ENCODE data around the gene PXDC1.

Gene PXDC1

GRCh38 chr6:3789896-3790558 is 38.5 kb upstream of the PXDC1 start:
- Histone ChIP-seq H3K9ac (ENCODE audit: low read length) (no peak overlapping the region), H3K36me3 (ENCODE audit: control insufficient read depth, insufficient read depth, low read length) (no peaks in the 10 kb centered on the region), H3K4me3 (ENCODE audit: low read length) (no peak overlapping the region), H3K27ac (ENCODE audit: low read depth, low read length) (no peak overlapping the region), H3K4me1 (ENCODE audit: control insufficient read depth, insufficient read depth, low read length) (no peaks in the 10 kb centered on the region), H3K27me3 (ENCODE audit: control insufficient read depth, insufficient read depth, low read length) (no peaks in the 10 kb centered on the region)

- no peaks in the 10 kb centered on the region for H3K4me1 ChIP-seq (ENCODE audit: control insufficient read depth, insufficient read depth, low read length)
- no peak overlapping the region for H3K9ac ChIP-seq (ENCODE audit: low read length)
- no peaks in the 10 kb centered on the region for H3K27me3 ChIP-seq (ENCODE audit: control insufficient read depth, insufficient read depth, low read length)
- no peak overlapping the region for H3K27ac ChIP-seq (ENCODE audit: low read depth, low read length)
- H3K4me3 ChIP-seq (ENCODE audit: low read length) = no peak overlapping the region
- no peaks in the 10 kb centered on the region for H3K36me3 ChIP-seq (ENCODE audit: control insufficient read depth, insufficient read depth, low read length)
Observed at GRCh38 chr6:3789018-3789895, 37.7 kb upstream of the PXDC1 start.

GRCh38 chr6:3788408-3789017 is 37.0 kb upstream of the PXDC1 start:
- Histone ChIP-seq H3K9ac (ENCODE audit: low read length) (no peak overlapping the region), H3K36me3 (ENCODE audit: control insufficient read depth, insufficient read depth, low read length) (no peaks in the 10 kb centered on the region), H3K27me3 (ENCODE audit: control insufficient read depth, insufficient read depth, low read length) (no peaks in the 10 kb centered on the region), H3K4me3 (ENCODE audit: low read length) (no peak overlapping the region), H3K4me1 (ENCODE audit: control insufficient read depth, insufficient read depth, low read length) (no peaks in the 10 kb centered on the region), H3K27ac (ENCODE audit: low read depth, low read length) (no peak overlapping the region)

GRCh38 chr6:3786141-3786540 is 34.6 kb upstream of the PXDC1 start:
- Histone ChIP-seq H3K4me1 (ENCODE audit: control insufficient read depth, insufficient read depth, low read length) (no peaks in the 10 kb centered on the region), H3K27ac (ENCODE audit: low read depth, low read length) (no peak overlapping the region), H3K36me3 (ENCODE audit: control insufficient read depth, insufficient read depth, low read length) (no peaks in the 10 kb centered on the region), H3K9ac (ENCODE audit: low read length) (no peak overlapping the region), H3K4me3 (ENCODE audit: low read length) (no peak overlapping the region), H3K27me3 (ENCODE audit: control insufficient read depth, insufficient read depth, low read length) (no peaks in the 10 kb centered on the region)

GRCh38 chr6:3785745-3786098 is 34.2 kb upstream of the PXDC1 start:
- Histone ChIP-seq H3K36me3 (ENCODE audit: control insufficient read depth, insufficient read depth, low read length) (no peaks in the 10 kb centered on the region), H3K27ac (ENCODE audit: low read depth, low read length) (no peak overlapping the region), H3K27me3 (ENCODE audit: control insufficient read depth, insufficient read depth, low read length) (no peaks in the 10 kb centered on the region)

GRCh38 chr6:3784885-3785744 is 33.6 kb upstream of the PXDC1 start:
- Histone ChIP-seq H3K4me1 (ENCODE audit: control insufficient read depth, insufficient read depth, low read length) (no peaks in the 10 kb centered on the region), H3K4me3 (ENCODE audit: low read length) (no peak overlapping the region), H3K27ac (ENCODE audit: low read depth, low read length) (no peak overlapping the region), H3K27me3 (ENCODE audit: control insufficient read depth, insufficient read depth, low read length) (no peaks in the 10 kb centered on the region), H3K9ac (ENCODE audit: low read length) (no peak overlapping the region), H3K36me3 (ENCODE audit: control insufficient read depth, insufficient read depth, low read length) (no peaks in the 10 kb centered on the region)

More at GRCh38 chr6:3785745-3786098, 34.2 kb upstream of the PXDC1 start:
- Histone ChIP-seq H3K9ac (ENCODE audit: low read length) (no peak overlapping the region), H3K4me3 (ENCODE audit: low read length) (no peak overlapping the region), H3K4me1 (ENCODE audit: control insufficient read depth, insufficient read depth, low read length) (no peaks in the 10 kb centered on the region)

- Histone ChIP-seq H3K4me3 (ENCODE audit: low read length) (no peak overlapping the region), H3K9ac (ENCODE audit: low read length) (no peak overlapping the region), H3K27ac (ENCODE audit: low read depth, low read length) (no peak overlapping the region), H3K4me1 (ENCODE audit: control insufficient read depth, insufficient read depth, low read length) (no peaks in the 10 kb centered on the region), H3K36me3 (ENCODE audit: control insufficient read depth, insufficient read depth, low read length) (no peaks in the 10 kb centered on the region), H3K27me3 (ENCODE audit: control insufficient read depth, insufficient read depth, low read length) (no peaks in the 10 kb centered on the region)
Observed at GRCh38 chr6:3784423-3784822, 32.9 kb upstream of the PXDC1 start.

GRCh38 chr6:3782876-3783832 is 31.6 kb upstream of the PXDC1 start:
- Histone ChIP-seq H3K4me3 (ENCODE audit: low read length) (no peak overlapping the region), H3K27ac (ENCODE audit: low read depth, low read length) (no peak overlapping the region), H3K9ac (ENCODE audit: low read length) (no peak overlapping the region), H3K36me3 (ENCODE audit: control insufficient read depth, insufficient read depth, low read length) (no peaks in the 10 kb centered on the region), H3K4me1 (ENCODE audit: control insufficient read depth, insufficient read depth, low read length) (no peaks in the 10 kb centered on the region), H3K27me3 (ENCODE audit: control insufficient read depth, insufficient read depth, low read length) (no peaks in the 10 kb centered on the region)

DNA sequence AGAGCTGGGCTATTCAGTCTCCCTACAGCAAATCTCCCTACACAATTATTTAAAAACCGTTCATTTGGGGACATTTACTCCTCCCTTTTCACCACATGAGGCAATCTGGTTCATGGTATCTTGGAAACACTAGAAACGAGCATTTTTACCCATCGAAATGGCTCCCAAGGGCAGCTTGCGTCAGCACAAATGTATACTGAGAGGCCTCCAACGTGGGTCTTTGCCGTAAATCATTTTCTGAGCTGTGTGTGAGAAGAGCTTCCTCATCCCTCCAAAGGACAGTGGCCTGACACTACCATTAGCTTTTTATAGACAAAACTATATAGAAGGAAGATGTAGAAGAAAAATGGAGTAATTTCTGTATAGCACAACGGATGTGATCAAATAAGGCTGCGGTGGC is 30.0 kb upstream of the PXDC1 start:
- Histone ChIP-seq H3K36me3 (ENCODE audit: control insufficient read depth, insufficient read depth, low read length) (no peaks in the 10 kb centered on the region), H3K27ac (ENCODE audit: low read depth, low read length) (no peak overlapping the region), H3K27me3 (ENCODE audit: control insufficient read depth, insufficient read depth, low read length) (no peaks in the 10 kb centered on the region), H3K4me1 (ENCODE audit: control insufficient read depth, insufficient read depth, low read length) (no peaks in the 10 kb centered on the region), H3K4me3 (ENCODE audit: low read length) (no peak overlapping the region), H3K9ac (ENCODE audit: low read length) (no peak overlapping the region)

- Histone ChIP-seq H3K4me1 (ENCODE audit: control insufficient read depth, insufficient read depth, low read length) (no peaks in the 10 kb centered on the region), H3K27me3 (ENCODE audit: control insufficient read depth, insufficient read depth, low read length) (no peaks in the 10 kb centered on the region), H3K27ac (ENCODE audit: low read depth, low read length) (no peak overlapping the region), H3K36me3 (ENCODE audit: control insufficient read depth, insufficient read depth, low read length) (no peaks in the 10 kb centered on the region), H3K9ac (ENCODE audit: low read length) (no peak overlapping the region), H3K4me3 (ENCODE audit: low read length) (no peak overlapping the region)
Observed at GRCh38 chr6:3779574-3779849, 28.0 kb upstream of the PXDC1 start.

GRCh38 chr6:3778701-3779573 is 27.4 kb upstream of the PXDC1 start:
- no peak overlapping the region for H3K9ac ChIP-seq (ENCODE audit: low read length)
- no peaks in the 10 kb centered on the region for H3K27me3 ChIP-seq (ENCODE audit: control insufficient read depth, insufficient read depth, low read length)
- H3K36me3 ChIP-seq (ENCODE audit: control insufficient read depth, insufficient read depth, low read length) = no peaks in the 10 kb centered on the region
- H3K4me1 ChIP-seq (ENCODE audit: control insufficient read depth, insufficient read depth, low read length) = no peaks in the 10 kb centered on the region
- no peak overlapping the region for H3K27ac ChIP-seq (ENCODE audit: low read depth, low read length)
- no peak overlapping the region for H3K4me3 ChIP-seq (ENCODE audit: low read length)

Measured in rectal smooth muscle tissue (tissue), 1 donor.